Measurements from ENCODE around the gene RFTN2.
A peak's percentile ranks its signal among the peaks of the same experiment; 100 is the strongest.
"Not testable (repeated sequence)": the region's sequence is repeated elsewhere in the genome, so short reads cannot be mapped to it uniquely, and the experiment has no call there.

RFTN2 gene, protein sequence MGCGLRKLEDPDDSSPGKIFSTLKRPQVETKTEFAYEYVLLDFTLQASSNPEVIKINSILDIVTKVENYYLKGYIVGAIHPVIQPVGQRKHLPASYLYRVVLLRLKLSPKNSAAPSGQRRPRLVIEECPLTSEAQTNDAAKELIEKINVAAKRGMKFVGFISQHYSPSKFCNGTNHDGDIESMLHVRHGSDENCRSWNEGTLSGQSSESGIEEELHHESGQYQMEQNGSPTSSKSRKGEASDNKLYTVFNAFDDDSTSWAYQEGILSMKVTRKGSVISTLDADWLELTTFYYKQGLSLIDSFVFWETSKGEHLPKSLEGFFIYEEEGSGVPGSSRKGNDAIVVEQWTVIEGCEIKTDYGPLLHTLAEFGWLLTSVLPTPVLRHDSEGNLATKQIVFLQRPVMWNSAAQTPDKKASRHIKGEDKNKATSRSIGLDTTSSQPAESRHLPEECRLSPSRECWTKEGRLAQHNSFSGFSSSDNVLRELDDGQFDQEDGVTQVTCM

DNA sequence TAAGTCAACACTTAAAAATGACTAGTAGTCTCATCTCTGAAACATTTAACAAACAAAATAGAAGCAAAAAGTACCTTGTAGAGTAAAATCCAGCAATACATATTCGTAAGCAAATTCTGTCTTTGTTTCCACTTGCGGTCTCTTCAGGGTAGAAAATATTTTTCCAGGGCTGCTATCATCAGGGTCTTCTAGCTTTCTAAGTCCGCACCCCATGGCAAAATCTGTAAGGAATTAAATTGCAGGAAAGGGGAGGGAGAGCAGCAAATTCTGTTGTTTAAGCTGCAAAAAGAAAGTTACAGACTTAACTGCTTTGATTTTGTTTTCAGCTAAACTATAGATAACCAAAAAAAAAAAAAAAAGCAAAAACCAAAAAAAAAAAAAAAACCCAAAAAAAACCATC is at the start of gene RFTN2:
TSS of gene RFTN2 (minus strand) at position 342 of the 400 bp plus-strand sequence. CDS start at position 213, 129 bp downstream.
- DNase-seq (ENCODE audit: low read depth, low spot score), result peak; percentile 29

DNA sequence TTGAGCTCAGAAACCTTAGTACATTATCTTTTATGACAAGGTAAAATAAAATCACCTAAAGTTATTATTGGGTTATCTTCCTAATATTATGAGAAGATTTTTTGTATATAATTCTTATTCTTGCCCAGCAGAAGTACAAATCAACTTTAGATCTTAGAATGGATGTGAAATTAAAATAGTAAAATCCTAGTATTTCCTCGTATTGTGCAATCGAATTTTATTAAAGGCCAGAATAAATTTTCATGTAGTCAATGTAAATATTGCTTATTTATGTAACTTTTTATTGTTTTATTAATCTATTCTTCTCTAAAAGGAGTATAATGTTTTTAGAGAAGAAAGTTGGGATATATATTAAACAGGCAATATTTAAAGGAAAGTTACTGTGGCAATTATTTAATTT is 42.5 kb upstream of the RFTN2 start:
- no peak for DNase-seq (ENCODE audit: low read depth, low spot score)

DNA sequence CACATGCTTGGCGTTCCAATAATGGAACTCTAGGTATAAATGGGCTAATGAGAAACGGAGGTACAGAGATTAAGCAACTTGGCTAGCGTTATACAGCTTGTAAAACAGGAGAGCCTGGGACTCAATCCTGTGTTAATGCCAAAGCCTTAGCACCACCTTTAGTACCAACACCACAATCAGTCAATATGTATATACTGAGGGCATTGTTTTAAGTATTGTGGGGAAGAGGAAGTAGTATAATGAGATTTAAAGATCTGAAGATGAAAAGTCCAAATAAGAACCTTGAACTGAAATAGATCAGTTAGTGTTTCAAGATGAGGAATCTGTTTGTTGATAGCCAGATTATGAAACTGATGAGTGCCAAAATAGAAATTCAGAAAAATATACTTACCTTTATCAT is 37.9 kb upstream of the RFTN2 start:
- no peak for DNase-seq (ENCODE audit: low read depth, low spot score)

DNA sequence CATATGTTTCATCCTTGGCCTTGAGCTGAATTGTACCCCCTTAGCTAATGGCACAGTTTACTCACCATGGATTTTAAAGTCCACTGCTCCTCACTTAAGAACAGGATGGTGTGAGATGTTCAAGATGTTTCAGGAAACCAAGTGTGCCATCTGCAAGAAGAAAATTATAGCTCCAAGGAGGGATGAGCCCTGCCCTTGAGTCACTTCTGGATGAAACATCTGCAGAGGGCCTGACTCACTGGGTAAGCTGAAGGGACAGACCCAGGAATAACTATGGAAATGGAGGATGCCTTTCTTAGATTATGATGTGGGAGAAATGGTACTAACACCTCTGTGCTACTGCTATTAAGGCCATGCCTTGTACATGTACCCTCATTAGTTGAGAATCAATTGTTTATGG is 36.2 kb upstream of the RFTN2 start:
- DNase-seq (ENCODE audit: low read depth, low spot score), result no peak

DNA sequence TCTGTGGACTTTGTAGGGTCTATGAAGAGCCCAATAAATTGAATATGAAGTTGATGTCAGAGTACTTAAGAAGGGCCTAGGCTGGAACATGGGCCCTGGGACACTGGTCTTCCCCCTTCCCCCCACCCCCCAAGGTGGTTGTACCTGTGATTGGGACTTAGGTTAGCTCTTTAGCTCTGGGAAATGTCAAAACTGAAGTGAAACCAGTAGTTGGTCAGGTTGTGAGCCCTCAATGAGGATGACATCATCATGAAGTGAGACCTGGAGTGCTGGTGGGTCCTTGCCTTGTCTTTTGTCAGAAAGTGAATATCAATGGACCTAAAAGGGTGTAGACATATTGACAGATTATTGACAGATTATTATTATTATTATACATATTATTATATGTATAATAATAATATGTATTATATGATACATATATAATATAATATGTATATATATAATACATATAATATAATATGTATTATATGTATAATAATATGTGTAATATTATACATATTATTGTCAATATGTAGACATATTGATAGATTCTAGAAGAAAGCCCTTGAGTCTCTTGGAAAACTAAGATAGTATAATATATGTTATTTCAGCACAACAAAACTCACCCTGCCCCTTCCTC is 35.1 kb upstream of the RFTN2 start:
- no peak for DNase-seq (ENCODE audit: low read depth, low spot score)

DNA sequence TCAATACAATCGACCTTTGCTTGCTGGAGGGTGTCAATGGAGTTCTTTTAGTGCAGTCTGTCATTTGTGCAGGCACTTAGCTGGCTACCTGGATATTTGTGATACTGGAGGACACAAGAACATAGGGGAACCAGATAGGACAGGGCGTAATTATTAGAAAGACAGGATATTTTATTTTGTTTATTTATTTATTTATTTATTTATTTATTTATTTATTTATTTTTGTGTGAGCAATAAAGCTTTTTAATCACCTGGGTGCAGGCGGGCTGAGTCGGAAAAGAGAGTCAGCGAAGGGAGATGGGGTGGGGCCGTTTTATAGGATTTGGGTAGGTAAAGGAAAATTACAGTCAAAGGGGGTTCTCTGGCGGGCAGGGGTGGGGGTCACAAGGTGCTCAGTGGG is 33.8 kb upstream of the RFTN2 start:
- DNase-seq (ENCODE audit: low read depth, low spot score), result not testable (repeated sequence)

DNA sequence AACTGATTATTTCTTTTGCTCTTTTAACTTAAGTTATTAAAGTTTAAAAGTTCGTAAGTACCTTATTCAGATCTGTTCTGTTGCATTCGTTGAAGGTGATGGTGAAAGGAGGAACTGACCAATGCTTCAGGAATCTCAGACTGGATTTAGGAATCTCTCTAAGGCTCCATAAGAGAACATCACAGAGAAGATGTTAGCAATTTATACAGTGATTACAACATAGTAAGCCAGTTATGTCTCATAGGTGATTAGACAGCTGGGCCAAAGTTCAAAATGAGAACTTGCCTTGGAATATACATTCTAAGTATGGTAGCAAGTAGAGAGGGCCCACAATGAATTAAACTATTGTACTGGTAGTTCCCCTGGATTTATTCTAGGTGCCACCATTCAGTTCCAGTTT is 32.9 kb upstream of the RFTN2 start:
- DNase-seq (ENCODE audit: low read depth, low spot score), result peak; percentile 43

DNA sequence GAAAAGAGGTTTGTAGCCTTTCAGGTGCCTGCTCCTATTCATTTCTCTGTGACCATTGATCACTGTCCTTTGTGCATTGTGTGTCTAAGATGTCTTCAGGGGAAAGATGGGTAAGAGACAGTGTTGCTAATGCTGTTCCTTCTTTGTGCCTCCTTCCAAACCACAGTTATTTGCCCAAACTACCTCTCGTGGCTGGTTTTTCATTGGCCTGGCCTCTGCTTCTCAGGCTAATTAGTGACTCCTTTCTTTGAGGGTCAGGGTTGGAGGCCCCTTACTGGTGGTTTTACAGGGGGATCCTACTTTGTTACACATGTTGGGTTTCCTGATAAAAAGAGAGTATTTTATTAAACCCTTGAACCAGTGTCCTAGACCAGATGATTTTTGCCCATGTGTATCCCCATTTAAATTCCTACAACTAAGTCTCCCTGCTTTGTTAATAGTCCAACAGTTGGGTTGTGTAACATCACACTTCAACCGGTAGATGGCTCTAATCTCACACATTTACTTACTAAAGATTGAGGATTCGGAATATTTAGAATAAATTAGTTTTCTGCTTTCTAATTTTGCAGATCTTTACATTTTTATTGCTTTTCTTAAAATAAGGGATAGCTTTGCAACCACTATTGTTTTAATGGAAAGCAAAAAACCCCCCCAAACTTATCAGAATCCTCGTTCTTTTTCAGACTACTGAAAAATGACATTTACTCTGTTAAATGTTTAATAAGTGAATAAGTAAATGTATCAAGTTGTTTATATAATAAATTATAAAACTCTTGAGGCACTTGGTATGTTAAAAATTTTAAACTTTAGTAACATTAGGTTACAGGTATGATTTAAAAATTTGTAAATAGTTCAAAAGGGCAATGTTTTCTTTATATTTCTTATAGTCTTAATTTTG is 32.2 kb upstream of the RFTN2 start:
- peak; percentile 67 for DNase-seq (ENCODE audit: low read depth, low spot score)

DNA sequence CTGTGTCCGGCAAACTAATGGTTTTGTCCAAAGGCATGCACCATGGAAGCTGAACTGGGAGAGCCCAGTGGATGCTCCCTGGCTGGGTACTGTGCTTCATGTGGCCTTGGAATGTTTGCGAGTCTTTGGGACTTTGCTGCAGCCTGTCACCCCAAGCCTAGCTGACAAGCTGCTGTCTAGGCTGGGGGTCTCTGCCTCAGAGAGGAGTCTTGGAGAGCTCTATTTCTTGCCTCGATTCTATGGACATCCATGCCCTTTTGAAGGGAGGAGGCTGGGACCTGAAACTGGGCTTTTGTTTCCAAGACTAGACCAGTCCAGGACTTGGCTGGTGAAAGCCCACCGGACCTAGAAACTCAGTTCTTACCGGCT is 31.4 kb upstream of the RFTN2 start:
- peak; percentile 4 for DNase-seq (ENCODE audit: low read depth, low spot score)

DNA sequence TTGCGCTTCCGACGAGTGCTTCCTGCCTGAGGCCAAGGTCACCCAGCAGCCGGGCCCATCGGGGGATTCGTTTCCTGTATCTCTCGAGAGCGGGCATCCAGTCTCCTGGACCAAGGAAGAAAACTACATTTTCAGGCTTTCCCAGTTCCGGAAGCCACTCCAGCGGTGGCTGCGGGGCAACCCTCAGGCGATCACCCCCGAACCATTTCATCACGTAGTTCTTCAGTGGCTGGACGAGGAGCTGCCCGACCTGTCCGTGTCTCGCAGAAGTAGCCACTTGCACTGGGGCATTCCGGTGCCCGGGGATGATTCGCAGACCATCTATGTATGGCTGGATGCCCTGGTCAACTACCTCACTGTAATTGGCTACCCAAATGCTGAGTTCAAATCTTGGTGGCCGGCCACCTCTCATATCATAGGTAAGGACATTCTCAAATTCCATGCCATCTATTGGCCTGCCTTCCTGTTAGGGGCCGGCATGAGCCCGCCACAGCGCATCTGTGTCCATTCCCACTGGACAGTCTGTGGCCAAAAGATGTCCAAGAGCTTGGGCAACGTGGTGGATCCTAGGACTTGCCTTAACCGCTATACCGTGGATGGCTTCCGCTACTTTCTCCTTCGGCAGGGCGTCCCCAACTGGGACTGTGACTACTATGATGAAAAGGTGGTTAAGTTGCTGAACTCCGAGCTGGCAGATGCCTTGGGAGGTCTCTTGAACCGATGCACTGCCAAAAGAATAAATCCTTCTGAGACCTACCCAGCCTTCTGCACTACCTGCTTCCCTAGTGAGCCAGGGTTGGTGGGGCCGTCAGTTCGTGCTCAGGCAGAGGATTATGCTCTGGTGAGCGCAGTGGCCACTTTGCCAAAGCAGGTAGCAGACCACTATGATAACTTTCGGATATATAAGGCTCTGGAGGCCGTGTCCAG is 30.8 kb upstream of the RFTN2 start:
- DNase-seq (ENCODE audit: low read depth, low spot score), result peak; percentile 42

DNA sequence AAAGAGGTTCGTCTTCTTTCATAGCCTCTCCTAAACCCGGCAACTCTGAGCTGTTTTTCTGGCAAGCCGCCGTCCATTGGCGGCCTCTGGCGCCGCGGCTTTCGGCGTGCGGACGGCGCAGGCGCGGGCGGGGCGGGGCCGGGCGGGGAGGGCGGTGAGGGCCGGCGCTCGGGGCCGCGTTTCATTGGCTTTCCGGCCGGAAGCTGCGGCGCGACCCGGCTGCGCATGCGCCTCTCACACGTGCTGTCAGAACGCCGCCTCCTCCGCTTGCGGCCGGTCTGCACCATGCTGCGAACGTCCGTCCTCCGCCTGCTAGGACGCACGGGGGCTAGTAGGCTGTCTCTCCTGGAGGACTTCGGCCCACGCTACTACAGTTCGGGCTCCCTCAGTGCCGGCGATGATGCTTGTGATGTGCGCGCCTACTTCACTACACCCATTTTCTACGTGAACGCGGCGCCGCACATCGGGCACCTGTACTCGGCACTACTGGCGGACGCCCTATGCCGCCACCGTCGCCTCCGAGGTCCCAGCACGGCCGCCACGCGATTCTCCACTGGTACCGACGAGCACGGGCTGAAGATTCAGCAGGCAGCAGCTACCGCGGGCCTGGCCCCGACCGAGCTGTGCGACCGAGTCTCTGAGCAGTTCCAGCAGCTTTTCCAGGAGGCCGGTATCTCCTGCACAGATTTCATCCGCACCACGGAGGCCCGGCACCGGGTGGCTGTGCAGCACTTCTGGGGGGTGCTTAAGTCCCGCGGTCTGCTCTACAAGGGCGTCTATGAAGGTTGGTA is 29.9 kb upstream of the RFTN2 start, which contains the start of gene MARS2:
TSS of gene MARS2 (plus strand) at position 249 of the 791 bp plus-strand sequence. CDS start at position 286, 37 bp downstream.
- peak; percentile 98 for DNase-seq (ENCODE audit: low read depth, low spot score)

DNA sequence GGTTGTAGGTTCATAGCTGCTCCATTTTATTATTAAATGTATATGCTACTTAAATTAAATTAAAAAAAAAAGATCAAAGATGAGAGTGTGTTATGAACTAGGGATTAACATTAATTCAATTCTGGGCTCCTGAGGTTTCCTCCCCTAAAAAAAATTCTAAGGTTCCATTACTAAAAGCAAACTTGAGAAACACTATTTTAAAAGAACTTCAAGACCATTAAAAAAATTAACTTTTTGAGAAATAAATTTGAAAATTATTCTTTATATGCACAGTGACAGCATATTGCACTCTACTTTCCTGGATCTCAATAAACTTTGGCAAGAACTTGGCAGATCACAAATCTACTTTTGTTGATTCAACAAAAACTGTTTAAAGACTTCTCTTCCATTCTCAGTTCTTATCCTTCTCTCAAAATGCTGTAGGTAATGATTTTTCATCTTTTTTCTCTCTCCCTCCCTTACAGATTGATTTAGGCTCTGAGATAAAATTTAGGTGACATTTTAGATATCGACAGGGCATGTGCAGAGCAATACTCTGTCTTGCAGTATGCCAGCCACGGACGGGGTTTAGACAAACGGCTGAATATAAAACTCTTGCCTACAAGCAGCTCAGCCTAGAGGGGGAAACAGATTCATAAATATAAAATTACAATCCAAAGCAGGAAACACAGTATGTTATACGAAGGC is 29.2 kb upstream of the RFTN2 start:
- no peak for DNase-seq (ENCODE audit: low read depth, low spot score)

DNA sequence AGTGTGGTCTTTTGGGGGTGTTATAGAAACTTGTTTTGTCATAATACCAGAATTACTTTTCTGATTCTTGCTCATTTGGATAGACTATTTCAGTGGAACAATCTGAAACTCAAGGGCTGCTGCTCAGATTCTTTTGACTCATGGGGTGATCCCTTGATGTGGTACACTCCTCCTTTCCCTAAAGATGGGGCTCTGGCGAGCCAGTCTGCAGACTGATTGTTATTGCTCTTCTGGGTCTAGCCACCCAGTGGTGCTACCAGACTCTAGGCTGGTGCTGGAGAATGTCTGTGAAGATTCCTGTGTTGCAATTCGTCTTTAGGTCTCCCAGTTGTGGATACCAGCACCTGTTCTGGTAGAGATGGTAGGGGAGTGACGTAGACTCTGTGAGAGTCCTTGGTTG is 25.6 kb upstream of the RFTN2 start:
- DNase-seq (ENCODE audit: low read depth, low spot score), result no peak

DNA sequence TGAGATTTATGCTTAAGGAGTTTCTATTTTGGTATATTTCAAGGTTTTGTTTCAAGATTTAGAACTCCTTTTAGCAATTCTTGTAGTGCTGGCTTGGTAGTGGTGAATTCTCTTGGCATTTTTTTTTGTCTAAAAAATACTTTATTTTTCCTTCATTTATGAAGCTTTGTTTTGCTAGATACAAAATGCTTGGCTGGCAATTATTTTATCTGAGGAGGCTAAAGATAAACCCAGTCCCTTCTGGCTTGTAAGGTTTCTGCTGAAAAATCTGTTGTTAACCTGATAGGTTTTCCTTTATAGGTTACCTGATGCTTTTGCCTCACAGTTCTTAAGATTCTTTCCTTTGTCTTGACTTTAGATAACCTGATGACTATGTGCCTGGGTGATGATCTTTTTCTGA is 24.3 kb upstream of the RFTN2 start:
- DNase-seq (ENCODE audit: low read depth, low spot score), result not testable (repeated sequence)

DNA sequence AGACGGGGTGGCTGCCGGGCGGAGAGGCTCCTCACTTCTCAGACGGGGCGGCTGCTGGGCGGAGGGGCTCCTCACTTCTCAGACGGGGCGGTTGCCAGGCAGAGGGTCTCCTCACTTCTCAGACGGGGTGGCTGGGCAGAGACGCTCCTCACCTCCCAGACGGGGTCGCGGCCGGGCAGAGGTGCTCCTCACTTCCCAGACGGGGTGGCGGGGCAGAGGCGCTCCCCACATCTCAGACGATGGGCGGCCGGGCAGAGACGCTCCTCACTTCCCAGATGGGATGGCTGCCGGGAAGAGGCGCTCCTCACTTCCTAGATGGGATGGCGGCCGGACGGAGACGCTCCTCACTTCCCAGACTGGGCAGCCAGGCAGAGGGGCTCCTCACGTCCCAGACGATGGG is 21.2 kb upstream of the RFTN2 start:
- DNase-seq (ENCODE audit: low read depth, low spot score), result not testable (repeated sequence)

DNA sequence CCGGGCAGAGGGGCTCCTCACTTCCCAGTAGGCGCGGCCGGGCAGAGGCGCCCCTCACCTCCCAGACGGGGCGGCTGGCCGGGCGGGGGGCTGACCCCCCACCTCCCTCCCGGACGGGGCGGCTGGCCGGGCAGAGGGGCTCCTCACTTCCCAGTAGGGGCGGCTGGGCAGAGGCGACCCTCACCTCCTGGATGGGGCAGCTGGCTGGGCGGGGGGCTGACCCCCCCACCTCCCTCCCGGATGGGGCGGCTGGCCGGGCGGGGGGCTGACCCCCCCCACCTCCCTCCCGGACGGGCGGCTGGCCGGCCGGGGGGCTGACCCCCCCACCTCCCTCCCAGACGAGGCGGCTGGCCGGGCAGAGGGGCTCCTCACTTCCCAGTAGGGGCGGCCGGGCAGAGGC is 20.6 kb upstream of the RFTN2 start:
- not testable (repeated sequence) for DNase-seq (ENCODE audit: low read depth, low spot score)

DNA sequence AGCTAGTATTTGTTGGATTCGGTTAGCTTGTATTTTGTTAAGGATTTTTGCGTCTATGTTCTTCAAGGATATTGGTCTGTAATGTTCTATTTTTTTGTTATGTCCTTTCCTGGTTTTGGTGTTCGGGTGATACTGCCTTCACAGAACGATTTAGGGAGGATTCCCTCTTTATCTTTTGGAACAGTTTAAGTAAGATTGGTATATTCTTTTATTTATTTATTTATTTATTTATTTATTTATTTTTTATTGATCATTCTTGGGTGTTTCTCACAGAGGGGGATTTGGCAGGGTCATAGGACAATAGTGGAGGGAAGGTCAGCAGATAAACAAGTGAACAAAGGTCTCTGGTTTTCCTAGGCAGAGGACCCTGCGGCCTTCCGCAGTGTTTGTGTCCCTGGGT is 19.8 kb upstream of the RFTN2 start:
- not testable (repeated sequence) for DNase-seq (ENCODE audit: low read depth, low spot score)

DNA sequence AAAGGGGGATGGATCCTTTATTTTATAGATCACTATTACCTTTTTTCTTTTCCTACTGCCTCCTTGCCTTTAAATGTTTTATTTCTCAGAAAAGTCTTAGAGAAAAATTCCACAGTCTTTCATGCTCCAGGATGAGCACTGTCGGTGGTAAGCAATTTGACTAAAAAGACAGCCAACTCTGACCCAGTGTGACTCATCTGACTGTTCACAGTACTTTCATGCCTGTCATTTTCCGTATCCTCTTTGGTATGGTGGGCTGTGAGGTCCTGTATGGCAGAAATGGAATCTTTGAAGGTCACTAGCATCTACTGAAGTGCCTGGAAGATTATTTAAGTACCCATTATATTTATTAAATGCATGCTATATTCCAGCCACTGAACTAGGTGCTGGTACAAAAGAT is 2.1 kb upstream of the RFTN2 start:
- no peak for DNase-seq (ENCODE audit: low read depth, low spot score)

DNA sequence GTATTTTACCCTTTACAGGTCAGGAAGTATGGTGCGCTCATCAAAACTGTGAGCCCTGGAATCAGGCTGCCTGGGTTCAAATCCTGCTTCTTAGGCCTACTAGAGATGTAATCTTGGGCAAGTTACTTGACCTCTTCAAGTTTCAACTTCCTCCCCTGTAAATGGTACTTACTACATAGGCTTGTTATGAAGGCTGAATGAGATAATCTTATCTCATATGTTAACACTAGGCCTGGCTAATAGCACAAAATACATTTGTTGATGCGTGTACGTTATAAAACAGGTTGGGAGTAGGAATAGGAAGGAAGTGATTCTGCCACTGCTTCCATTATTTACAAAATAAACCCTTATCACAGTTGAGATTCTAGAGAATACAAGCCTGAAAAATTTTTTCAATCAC is 1.7 kb upstream of the RFTN2 start:
- DNase-seq (ENCODE audit: low read depth, low spot score), result no peak
